Measurements from ENCODE around the gene YJEFN3.

Gene YJEFN3

GRCh38 chr19:19528721-19529490 lies at the start of gene YJEFN3:
TSS of gene YJEFN3 (plus strand) at chr19:19528911. CDS start at chr19:19528933, 22 bp downstream.
- DNase-seq, result peak; percentile 66

GRCh38 chr19:19480688-19481087 lies 48.0 kb upstream of the YJEFN3 start:
- DNase-seq, result no peak

GRCh38 chr19:19482809-19483596 lies 45.7 kb upstream of the YJEFN3 start:
- no peak for DNase-seq

- no peak for DNase-seq
Observed at GRCh38 chr19:19485161-19485997, 43.3 kb upstream of the YJEFN3 start.

GRCh38 chr19:19485998-19486290 lies 42.8 kb upstream of the YJEFN3 start:
- DNase-seq, result no peak

- no peak for DNase-seq
Observed at GRCh38 chr19:19486343-19487076, 42.2 kb upstream of the YJEFN3 start.

GRCh38 chr19:19487077-19487949 lies 41.4 kb upstream of the YJEFN3 start:
- no peak for DNase-seq

GRCh38 chr19:19487950-19488874 lies 40.5 kb upstream of the YJEFN3 start:
- DNase-seq, result no peak

GRCh38 chr19:19488875-19489690 lies 39.6 kb upstream of the YJEFN3 start:
- DNase-seq, result peak; percentile 70

GRCh38 chr19:19489804-19490204 lies 38.9 kb upstream of the YJEFN3 start:
- no peak for DNase-seq

- peak; percentile 86 for DNase-seq
Observed at GRCh38 chr19:19490214-19490968, 38.3 kb upstream of the YJEFN3 start.

- DNase-seq, result no peak
Observed at GRCh38 chr19:19491321-19492025, 37.2 kb upstream of the YJEFN3 start.

GRCh38 chr19:19492026-19492610 lies 36.6 kb upstream of the YJEFN3 start:
- no peak for DNase-seq

- DNase-seq, result no peak
Observed at GRCh38 chr19:19493841-19494546, 34.7 kb upstream of the YJEFN3 start.

GRCh38 chr19:19495614-19496603 lies 32.8 kb upstream of the YJEFN3 start:
- DNase-seq, result no peak
